Thyroid gland (tissue), 4 donors: Measurements from ENCODE around the gene DICER1. TPM values are rescaled to one million over a fixed set of nuclear protein-coding genes. Genes with fewer than 3 reads are reported as not detected.

Experiments used
- DNase-seq, 2 donors: peaks; one replicate each; pipeline ENCODE4 v3.0.0-alpha.2; 2019
- H3K27ac ChIP-seq, 3 donors: fragments of 200-600 bp; sonication (generic); 1 replicate in 2 of 3; 2 replicates in 1 of 3; pipeline ENCODE4 v1.5.1; 2016 to 2019; ENCODE audit warnings: mild to moderate bottlenecking in 1 of 3, moderate library complexity in 1 of 3
- H3K27me3 ChIP-seq: fragments of 200-600 bp; sonication (generic); one replicate; pipeline ENCODE4 v1.5.1; 2019
- H3K36me3 ChIP-seq, 2 donors: fragments of 200-600 bp; sonication (generic); one replicate each; pipeline ENCODE4 v1.5.1; 2016 to 2019
- H3K4me1 ChIP-seq, 2 donors: fragments of 200-600 bp; sonication (generic); one replicate each; pipeline ENCODE4 v1.5.1; 2017 to 2019
- H3K4me3 ChIP-seq, 3 donors: fragments of 200-600 bp; sonication (generic); replicated peaks in 1 of 3; 1 replicate in 2 of 3; 2 replicates in 1 of 3; pipeline ENCODE4 v1.5.1; 2016; ENCODE audit warnings: mild to moderate bottlenecking in 1 of 3
- H3K9me3 ChIP-seq: fragments of 200-600 bp; sonication (generic); one replicate; pipeline ENCODE4 v1.5.1; 2017
- CTCF ChIP-seq, 6 experiments: fragments of 200-600 bp in 3 of 6; fragments of 450-650 bp in 3 of 6; sonication (generic) in 3 of 6; IDR thresholded peaks; one replicate each; pipeline ENCODE4 v1.5.1; 2016 to 2019; ENCODE audit warnings: antibody characterized with exemption in 6 of 6, mild to moderate bottlenecking in 2 of 6, inconsistent platforms in 1 of 6, moderate library complexity in 1 of 6
- POLR2A ChIP-seq, 2 donors: fragments of 450-650 bp; IDR thresholded peaks; one replicate each; pipeline ENCODE4 v1.6.1; 2017; ENCODE audit warnings: antibody characterized with exemption in 2 of 2, mild to moderate bottlenecking in 2 of 2, moderate library complexity in 1 of 2
- WGBS, 2 donors: methylation state at CpG; one replicate each; pipeline ENCODE4 v1.1.5; 2017; 5-methylcytosine and 5-hydroxymethylcytosine counted together
- intact Hi-C: fragments of 100-400 bp; cut with DNase I; formaldehyde crosslinking; loops from one replicate; pipeline ENCODE4 v1.15.1; 2023
- total RNA-seq, 4 donors: library from RNA; depleted of rRNA; stranded (reverse); fragments of >200 nt; gene quantifications; one replicate each; pipeline ENCODE4 v1.2.3, GENCODE V29; 2016

Gene DICER1
- total RNA-seq, 4 donors from 2014 or later = 66.5 to 96.8 (median 78.8) TPM

DNA sequence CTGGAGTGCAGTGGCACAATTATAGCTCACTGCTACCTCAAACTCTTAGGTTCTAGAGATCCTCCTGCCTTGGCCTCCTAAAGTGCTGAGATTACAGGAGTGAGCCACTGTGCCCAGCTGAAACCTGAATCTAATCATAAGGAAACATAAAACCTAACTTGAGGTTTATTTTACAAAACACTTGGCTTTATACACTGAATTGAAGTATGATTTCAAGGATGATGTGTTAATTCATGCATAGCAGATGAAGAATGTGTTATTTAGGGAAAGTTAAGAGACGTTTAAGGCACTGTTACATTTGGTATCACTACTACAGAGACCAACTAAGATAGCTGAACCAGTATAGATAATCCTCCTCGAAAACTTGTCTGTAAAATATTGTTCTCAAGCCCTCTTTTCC is 6.4 kb downstream of the DICER1 start:
- WGBS, 2 donors = 54 to 56% methylated on average over 2 of the region's 2 CpGs
- no peak for DNase-seq
- intact Hi-C loops = no loop called here
- Histone ChIP-seq H3K36me3 (no peaks in the 10 kb centered on the region), H3K4me1 (peaks cover 70 to 76% of the 10 kb centered on the region in 2 donors), H3K27ac (no peak overlapping the region), H3K4me3 (no peak overlapping the region), H3K27me3 (no peaks in the 10 kb centered on the region), H3K9me3 (no peaks in the 10 kb centered on the region)
- no peak for TF ChIP-seq POLR2A (IDR thresholded peaks at IDR 0.05)

- intact Hi-C loops = no loop called here
- H3K27me3 ChIP-seq = no peaks in the 10 kb centered on the region
- WGBS, 2 donors = 75 to 84% methylated on average over 3 of the region's 3 CpGs
- H3K4me3 ChIP-seq = no peak overlapping the region
- TF ChIP-seq POLR2A (IDR thresholded peaks at IDR 0.05) (no peak), CTCF (IDR thresholded peaks at IDR 0.05) (no peak)
- no peak overlapping the region for H3K27ac ChIP-seq
- H3K4me1 ChIP-seq = peaks cover 60 to 68% of the 10 kb centered on the region in 2 donors
- no peaks in the 10 kb centered on the region for H3K9me3 ChIP-seq
- DNase-seq = no peak
- no peaks in the 10 kb centered on the region for H3K36me3 ChIP-seq
These were observed 7.9 kb downstream of the DICER1 start for GRCh38 chr14:95149441-95149840.

- H3K27me3 ChIP-seq = no peaks in the 10 kb centered on the region
- no peaks in the 10 kb centered on the region for H3K9me3 ChIP-seq
- peaks cover 56% of the 10 kb centered on the region in 2 donors for H3K4me1 ChIP-seq
- no peaks in the 10 kb centered on the region for H3K36me3 ChIP-seq
- 92 to 95% methylated on average over 7 of the region's 7 CpGs for WGBS, 2 donors
- H3K4me3 ChIP-seq = no peak overlapping the region
- intact Hi-C loops = no loop called here
- H3K27ac ChIP-seq = no peak overlapping the region
- DNase-seq = no peak
- no peak for TF ChIP-seq POLR2A (IDR thresholded peaks at IDR 0.05)
- no peak for TF ChIP-seq CTCF (IDR thresholded peaks at IDR 0.05)
These were observed 9.7 kb downstream of the DICER1 start for GRCh38 chr14:95147597-95147996.

- Histone ChIP-seq H3K9me3 (no peaks in the 10 kb centered on the region), H3K27ac (no peak overlapping the region), H3K4me3 (no peak overlapping the region), H3K36me3 (no peaks in the 10 kb centered on the region), H3K4me1 (peaks cover 48 to 58% of the 10 kb centered on the region in 2 donors), H3K27me3 (no peaks in the 10 kb centered on the region)
- TF ChIP-seq POLR2A (IDR thresholded peaks at IDR 0.05) (no peak), CTCF (IDR thresholded peaks at IDR 0.05) (no peak)
- 83 to 87% methylated on average over 10 of the region's 10 CpGs for WGBS, 2 donors
- DNase-seq = peak in 1 of 2 donors; percentile 9
- intact Hi-C loops = no loop called here
These were observed 11.1 kb downstream of the DICER1 start for GRCh38 chr14:95146079-95146771.

DNA sequence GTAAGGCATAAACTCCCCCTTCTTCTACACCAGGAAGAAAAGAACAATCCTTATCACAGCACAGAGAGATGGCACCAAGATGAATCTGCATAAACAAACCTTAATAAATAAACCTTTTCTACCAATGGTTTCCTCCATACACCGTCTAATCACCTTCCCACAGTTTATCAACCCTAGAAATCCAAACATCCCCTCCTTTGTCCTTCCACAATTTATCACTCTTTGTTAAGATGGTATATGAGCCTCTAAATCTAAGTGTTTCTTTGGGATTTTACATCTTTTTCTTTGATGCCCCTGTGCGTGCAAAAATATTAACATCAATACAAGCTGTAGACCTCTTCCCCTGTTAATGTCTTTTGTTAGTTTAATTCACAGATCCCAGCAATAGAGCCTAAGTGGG is 12.5 kb downstream of the DICER1 start:
- intact Hi-C loops = no loop called here
- H3K9me3 ChIP-seq = no peaks in the 10 kb centered on the region
- no peaks in the 10 kb centered on the region for H3K36me3 ChIP-seq
- no peak for DNase-seq
- H3K4me1 ChIP-seq = peaks cover 42 to 59% of the 10 kb centered on the region in 2 donors
- WGBS, 2 donors = 96 to 98% methylated on average over 2 of the region's 2 CpGs
- no peak overlapping the region for H3K27ac ChIP-seq
- H3K27me3 ChIP-seq = no peaks in the 10 kb centered on the region
- no peak for TF ChIP-seq CTCF (IDR thresholded peaks at IDR 0.05)
- TF ChIP-seq POLR2A (IDR thresholded peaks at IDR 0.05) = no peak
- H3K4me3 ChIP-seq = no peak overlapping the region
